Measurements from ENCODE around the gene NOTUM.

DNA sequence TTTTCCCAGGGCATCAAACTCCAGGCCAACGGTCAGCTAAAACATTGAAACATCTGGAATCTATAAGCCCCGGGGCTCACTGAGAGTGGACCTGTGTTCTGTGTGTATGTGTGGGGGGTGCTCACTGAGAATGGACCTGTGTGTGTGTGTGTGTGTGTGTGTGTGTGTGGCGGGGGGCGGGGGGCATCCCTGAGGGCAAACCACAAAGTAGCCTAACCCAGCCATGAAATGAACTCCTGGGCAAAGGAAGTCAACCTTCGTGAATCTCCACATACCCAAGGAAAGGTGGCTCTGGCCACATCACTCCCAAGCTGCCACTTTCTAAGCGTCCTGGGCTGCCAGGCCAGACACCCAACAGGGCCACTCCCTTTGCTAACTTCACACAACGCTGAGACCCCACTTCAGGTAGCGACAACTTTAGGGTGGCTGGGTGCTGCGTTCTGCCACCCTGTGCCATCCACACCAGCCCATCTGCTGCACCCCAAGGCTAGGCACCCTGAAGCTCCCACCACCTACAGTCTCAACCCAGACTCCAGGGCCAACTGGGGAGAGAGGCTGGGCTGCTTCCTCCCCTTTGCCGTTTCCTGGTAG is 35.0 kb downstream of the NOTUM start:
- TF ChIP-seq, protein P1, sequence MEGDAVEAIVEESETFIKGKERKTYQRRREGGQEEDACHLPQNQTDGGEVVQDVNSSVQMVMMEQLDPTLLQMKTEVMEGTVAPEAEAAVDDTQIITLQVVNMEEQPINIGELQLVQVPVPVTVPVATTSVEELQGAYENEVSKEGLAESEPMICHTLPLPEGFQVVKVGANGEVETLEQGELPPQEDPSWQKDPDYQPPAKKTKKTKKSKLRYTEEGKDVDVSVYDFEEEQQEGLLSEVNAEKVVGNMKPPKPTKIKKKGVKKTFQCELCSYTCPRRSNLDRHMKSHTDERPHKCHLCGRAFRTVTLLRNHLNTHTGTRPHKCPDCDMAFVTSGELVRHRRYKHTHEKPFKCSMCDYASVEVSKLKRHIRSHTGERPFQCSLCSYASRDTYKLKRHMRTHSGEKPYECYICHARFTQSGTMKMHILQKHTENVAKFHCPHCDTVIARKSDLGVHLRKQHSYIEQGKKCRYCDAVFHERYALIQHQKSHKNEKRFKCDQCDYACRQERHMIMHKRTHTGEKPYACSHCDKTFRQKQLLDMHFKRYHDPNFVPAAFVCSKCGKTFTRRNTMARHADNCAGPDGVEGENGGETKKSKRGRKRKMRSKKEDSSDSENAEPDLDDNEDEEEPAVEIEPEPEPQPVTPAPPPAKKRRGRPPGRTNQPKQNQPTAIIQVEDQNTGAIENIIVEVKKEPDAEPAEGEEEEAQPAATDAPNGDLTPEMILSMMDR (IDR thresholded peaks at IDR 0.05; ENCODE audit: borderline replicate concordance, extremely low read depth, low read length, poor library complexity, severe bottlenecking), result no peak
- TF ChIP-seq EZH2 (IDR thresholded peaks at IDR 0.05; ENCODE audit: borderline replicate concordance, low read depth, low read length, severe bottlenecking), result no peak

Measured in DND-41 (cell line).